Heart left ventricle (tissue), 13 donors: ENCODE results near the gene SPARC.

ENCODE experiments used
- CTCF ChIP-seq, 12 donors: fragments of 200-600 bp; sonication (generic) in 4 of 12; IDR thresholded peaks; one replicate each; pipeline versions ENCODE4 v1.5.0 to v1.8.0; 2018 to 2022; ENCODE audit warnings: antibody characterized with exemption in 12 of 12, mild to moderate bottlenecking in 5 of 12
- POLR2A ChIP-seq, 2 donors: fragments of 450-650 bp; IDR thresholded peaks; one replicate each; pipeline ENCODE4 v1.6.1; 2017; ENCODE audit warnings: antibody characterized with exemption in 2 of 2, mild to moderate bottlenecking in 2 of 2, moderate library complexity in 2 of 2
- donor health status: ischemic (EF 13 %, LVEDD 7.1; RV severe dilation, severe dysfunction).
- donor health status: DM: no; HTN: yes; CAD: no.
- donor health status: DM: no; HTN: no; CAD: no.
- donor health status: ischemic (EF 25% LVEDD 6.9; RV normal size, moderate dysfunction).
- donor health status: ischemic (EF 25% LVEDD 5.7; RV mildly dilated, moderate dysfunction).
- donor health status: ischemic (EF 35%, LVEDD 5.7; RV mildly dilated, moderate dysfunction).
- donor health status: nonischemic (EF 11% LVEDD 7.7; RV severe dilation, severe dysfunction).
- donor health status: DM: yes; HTN: yes; CAD: no.
- donor health status: PGD.
- donor health status: ischemic (EF 29% LVEDD 5.4; RV normal size, mild dysfunction).
- donor health status: nonischemic (EF 23%, LVEDD 6.1; RV moderate dilation, normal function).

GRCh38 chr5:151692312-151692711 lies 5.6 kb upstream of the SPARC start:
- TF ChIP-seq CTCF (IDR thresholded peaks at IDR 0.05) (no peak), POLR2A (IDR thresholded peaks at IDR 0.05) (no peak)
